Measurements from ENCODE around the gene TIGD1. TPM values are rescaled to one million over a fixed set of nuclear protein-coding genes. Genes with fewer than 3 reads are reported as not detected.

The TIGD1 gene
- polyA plus RNA-seq, 3 donors: 1.6 to 4.1 (median 2.1) TPM

DNA sequence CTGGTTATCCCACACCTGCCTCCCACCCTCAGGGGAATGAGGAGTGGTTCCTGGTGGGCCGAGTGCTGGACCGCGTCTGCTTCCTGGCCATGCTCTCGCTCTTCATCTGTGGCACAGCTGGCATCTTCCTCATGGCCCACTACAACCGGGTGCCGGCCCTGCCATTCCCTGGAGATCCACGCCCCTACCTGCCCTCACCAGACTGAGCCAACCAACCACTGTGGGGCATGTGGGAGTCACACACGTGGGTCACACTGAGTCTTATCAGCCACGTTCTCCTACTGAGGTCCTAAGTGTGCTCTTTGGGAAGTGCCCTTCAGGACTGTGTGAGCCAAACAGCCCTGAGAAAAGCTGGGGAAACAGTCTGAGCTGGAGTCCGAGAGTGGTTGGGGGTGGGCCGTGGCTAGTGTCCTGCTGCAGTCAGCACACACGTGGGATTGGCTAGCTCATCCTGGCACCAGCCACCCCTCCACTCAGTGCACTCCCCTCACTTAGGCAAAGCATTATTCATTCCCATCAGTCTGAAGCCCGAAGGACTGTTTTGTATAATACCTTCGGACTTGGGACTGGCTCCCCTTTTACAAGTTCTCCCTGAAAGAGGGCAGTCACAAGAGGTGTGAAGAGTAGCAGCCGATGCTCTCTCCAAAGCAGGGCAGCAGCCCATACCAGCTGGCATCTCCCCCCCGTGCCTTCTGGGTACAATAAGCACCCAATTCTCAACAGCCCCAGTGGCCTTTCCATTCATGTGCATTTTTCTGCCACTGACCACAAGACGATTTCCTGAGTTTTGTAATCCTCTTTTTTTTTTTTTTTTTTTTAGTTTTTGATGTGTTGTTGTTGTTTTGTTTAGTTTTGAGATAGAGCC, 4.6 kb downstream of the TIGD1 start:
- H3K27me3 ChIP-seq (ENCODE audit: control insufficient read depth in 2 of 2, insufficient read depth in 2 of 2, low read length in 2 of 2): no peaks in the 10 kb centered on the region
- H2AFZ ChIP-seq (ENCODE audit: insufficient read depth, low read depth, low read length, poor library complexity, severe bottlenecking): no peak overlapping the region
- Mint-ChIP-seq H3K36me3 (peaks cover 11 to 35% of the 10 kb centered on the region in 2 donors), H3K4me3 (peak overlapping the region in 1 of 2 donors; percentile 39), H3K27me3 (ENCODE audit: low read depth in 3 of 3) (peaks cover 0 to 5% (median 5%) of the 10 kb centered on the region in 3 donors), H3K4me1 (peaks cover 47% of the 10 kb centered on the region), H3K27ac (no peak overlapping the region), H3K9me3 (no peaks in the 10 kb centered on the region)
- H3K4me2 ChIP-seq (replicated peaks; ENCODE audit: extremely low read depth, low read length, poor library complexity, severe bottlenecking): peak overlapping the region; percentile 15
- no peak overlapping the region for H3K27ac ChIP-seq (ENCODE audit: low read depth in 1 of 2, low read length in 2 of 2)
- peak overlapping the region in 1 of 3 experiments; percentile 25 for H3K4me3 ChIP-seq (replicated peaks in 1 of 3; ENCODE audit: low read depth in 2 of 3, low read length in 3 of 3)
- peaks cover 33 to 48% of the 10 kb centered on the region in 2 donors for H3K4me1 ChIP-seq (ENCODE audit: control insufficient read depth in 1 of 2, insufficient read depth in 2 of 2, low read length in 2 of 2)
- WGBS (ENCODE audit: insufficient coverage): 93% methylated on average over 11 of the region's 17 CpGs
- TF ChIP-seq, protein P1, sequence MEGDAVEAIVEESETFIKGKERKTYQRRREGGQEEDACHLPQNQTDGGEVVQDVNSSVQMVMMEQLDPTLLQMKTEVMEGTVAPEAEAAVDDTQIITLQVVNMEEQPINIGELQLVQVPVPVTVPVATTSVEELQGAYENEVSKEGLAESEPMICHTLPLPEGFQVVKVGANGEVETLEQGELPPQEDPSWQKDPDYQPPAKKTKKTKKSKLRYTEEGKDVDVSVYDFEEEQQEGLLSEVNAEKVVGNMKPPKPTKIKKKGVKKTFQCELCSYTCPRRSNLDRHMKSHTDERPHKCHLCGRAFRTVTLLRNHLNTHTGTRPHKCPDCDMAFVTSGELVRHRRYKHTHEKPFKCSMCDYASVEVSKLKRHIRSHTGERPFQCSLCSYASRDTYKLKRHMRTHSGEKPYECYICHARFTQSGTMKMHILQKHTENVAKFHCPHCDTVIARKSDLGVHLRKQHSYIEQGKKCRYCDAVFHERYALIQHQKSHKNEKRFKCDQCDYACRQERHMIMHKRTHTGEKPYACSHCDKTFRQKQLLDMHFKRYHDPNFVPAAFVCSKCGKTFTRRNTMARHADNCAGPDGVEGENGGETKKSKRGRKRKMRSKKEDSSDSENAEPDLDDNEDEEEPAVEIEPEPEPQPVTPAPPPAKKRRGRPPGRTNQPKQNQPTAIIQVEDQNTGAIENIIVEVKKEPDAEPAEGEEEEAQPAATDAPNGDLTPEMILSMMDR (IDR thresholded peaks at IDR 0.05): no peak
- H3K79me2 ChIP-seq (ENCODE audit: insufficient read depth, low read length): peaks cover 42% of the 10 kb centered on the region
- H3K9me3 ChIP-seq (replicated peaks in 1 of 2; ENCODE audit: control insufficient read depth in 1 of 2, insufficient read depth in 1 of 2, low read length in 2 of 2): no peaks in the 10 kb centered on the region
- intact Hi-C loops (cut with micrococcal nuclease): no loop called here
- H3K9ac ChIP-seq (ENCODE audit: insufficient read depth, low read length, poor library complexity, severe bottlenecking): peak overlapping the region; percentile 36
- H4K20me1 ChIP-seq (ENCODE audit: insufficient read depth, low read length): peaks cover 27% of the 10 kb centered on the region
- DNase-seq: no peak
- peaks cover 0 to 12% of the 10 kb centered on the region in 2 donors for H3K36me3 ChIP-seq (replicated peaks in 1 of 2; ENCODE audit: control insufficient read depth in 1 of 2, insufficient read depth in 2 of 2, low read length in 2 of 2)

- peaks cover 44% of the 10 kb centered on the region for H3K4me1 Mint-ChIP-seq
- Histone ChIP-seq H4K20me1 (ENCODE audit: insufficient read depth, low read length) (peaks cover 27% of the 10 kb centered on the region), H3K9me3 (replicated peaks in 1 of 2; ENCODE audit: control insufficient read depth in 1 of 2, insufficient read depth in 1 of 2, low read length in 2 of 2) (no peaks in the 10 kb centered on the region), H3K4me2 (replicated peaks; ENCODE audit: extremely low read depth, low read length, poor library complexity, severe bottlenecking) (no peak overlapping the region), H2AFZ (ENCODE audit: insufficient read depth, low read depth, low read length, poor library complexity, severe bottlenecking) (no peak overlapping the region), H3K9ac (ENCODE audit: insufficient read depth, low read length, poor library complexity, severe bottlenecking) (no peak overlapping the region), H3K27ac (ENCODE audit: low read depth in 1 of 2, low read length in 2 of 2) (no peak overlapping the region), H3K4me1 (ENCODE audit: control insufficient read depth in 1 of 2, insufficient read depth in 2 of 2, low read length in 2 of 2) (peaks cover 34 to 52% of the 10 kb centered on the region in 2 donors), H3K27me3 (ENCODE audit: control insufficient read depth in 2 of 2, insufficient read depth in 2 of 2, low read length in 2 of 2) (no peaks in the 10 kb centered on the region), H3K36me3 (replicated peaks in 1 of 2; ENCODE audit: control insufficient read depth in 1 of 2, insufficient read depth in 2 of 2, low read length in 2 of 2) (peaks cover 0 to 12% of the 10 kb centered on the region in 2 donors), H3K79me2 (ENCODE audit: insufficient read depth, low read length) (peaks cover 35% of the 10 kb centered on the region), H3K4me3 (replicated peaks in 1 of 3; ENCODE audit: low read depth in 2 of 3, low read length in 3 of 3) (no peak overlapping the region)
- no peak for DNase-seq
- peaks cover 0 to 8% (median 5%) of the 10 kb centered on the region in 3 donors for H3K27me3 Mint-ChIP-seq (ENCODE audit: low read depth in 3 of 3)
- no peaks in the 10 kb centered on the region for H3K9me3 Mint-ChIP-seq
- peak overlapping the region in 2 of 7 donors; percentile 20 to 54 for H3K27ac Mint-ChIP-seq
- H3K36me3 Mint-ChIP-seq: peaks cover 11 to 35% of the 10 kb centered on the region in 2 donors
- intact Hi-C loops (cut with micrococcal nuclease): no loop called here
- H3K4me3 Mint-ChIP-seq: no peak overlapping the region
- 91% methylated on average over 1 of the region's 6 CpGs for WGBS (ENCODE audit: insufficient coverage)
- TF ChIP-seq, protein P1 (IDR thresholded peaks at IDR 0.05): no peak
These were observed 5.7 kb downstream of the TIGD1 start for GRCh38 chr2:232544674-232545073.
